GM12878 (cell line): ENCODE data around the gene SLC15A3. TPM values are rescaled to one million over a fixed set of nuclear protein-coding genes. Genes with fewer than 3 reads are reported as not detected.

ENCODE experiments used
- ATAC-seq: fragments of 200-7000 bp; cut with Tn5 transposase; 3 replicates; pipeline ENCODE4 v1.9.1; 2020; ENCODE audit warnings: mild to moderate bottlenecking, moderate library complexity
- BruUV-seq: library from RNA; stranded (reverse); fragments of 400-500 nt; replicated peaks from 2 replicates; lab custom pipeline; 2021; lab: Mats Ljungman, UMichigan
- CTCF ChIA-PET: fragments of 300-600 bp; sonication (Branson Sonifier 250); formaldehyde crosslinking; extraction: SDS; loops from one replicate; lab custom pipeline; 2021; ENCODE audit warnings: inconsistent platforms; lab: Yijun Ruan, JAX
- POLR2A ChIA-PET: fragments of 350-600 bp; formaldehyde crosslinking; extraction: SDS; loops from one replicate; lab custom pipeline; 2021; ENCODE audit warnings: inconsistent platforms; lab: Charles Lee
- RAD21 ChIA-PET: fragments of 300-600 bp; sonication (Branson Sonifier 250); formaldehyde crosslinking; loops from one replicate; lab custom pipeline; 2023; ENCODE audit warnings: antibody characterized with exemption; ENCODE audit not compliant: unreplicated experiment; lab: Charles Lee
- SMC1A ChIA-PET: fragments of 300-600 bp; sonication (Branson Sonifier 250); formaldehyde crosslinking; loops from one replicate; lab custom pipeline; 2023; ENCODE audit not compliant: unreplicated experiment, uncharacterized antibody; lab: Charles Lee
- DNase-seq: peaks from one replicate; pipeline ENCODE4 v3.0.0-alpha.2; 2011; ENCODE audit warnings: low read depth, low spot score
- FAIRE-seq: peaks from 3 replicates; lab custom pipeline; 2011; peaks lifted over from hg19 to GRCh38; lab: Jason Lieb, UNC
- H2AFZ ChIP-seq: 2 replicates; pipeline ENCODE4 v1.6.0; 2011; ENCODE audit warnings: low read depth, low read length, control low read depth; ENCODE audit not compliant: control insufficient read depth
- H3K27ac ChIP-seq: 2 replicates; pipeline ENCODE4 v1.5.1; 2011; ENCODE audit warnings: control low read depth; ENCODE audit not compliant: control insufficient read depth, insufficient read depth
- H3K27me3 ChIP-seq, 2 experiments: replicated peaks in 1 of 2; 2 replicates each; pipeline versions ENCODE4 v1.6.0 to v1.6.1; 2011; ENCODE audit warnings: low read length in 1 of 2; ENCODE audit not compliant: control insufficient read depth in 2 of 2, insufficient read depth in 2 of 2
- H3K36me3 ChIP-seq, 2 experiments: 2 replicates each; pipeline ENCODE4 v1.5.1; 2011; ENCODE audit warnings: low read length in 1 of 2; ENCODE audit not compliant: control insufficient read depth in 2 of 2, insufficient read depth in 2 of 2
- H3K4me1 ChIP-seq: 2 replicates; pipeline ENCODE4 v1.6.1; 2011; ENCODE audit warnings: mild to moderate bottlenecking, low read length, moderate library complexity, mixed read lengths; ENCODE audit not compliant: control insufficient read depth, insufficient read depth
- H3K4me2 ChIP-seq: 2 replicates; pipeline ENCODE4 v1.6.0; 2011; ENCODE audit warnings: control low read depth; ENCODE audit not compliant: control insufficient read depth, insufficient read depth
- H3K4me3 ChIP-seq: fragments of 200-600 bp; sonication (generic); 2 replicates; pipeline ENCODE4 v1.5.1; 2016
- H3K79me2 ChIP-seq: 2 replicates; pipeline ENCODE4 v1.6.0; 2011; ENCODE audit warnings: low read length; ENCODE audit not compliant: control insufficient read depth, insufficient read depth
- H3K9ac ChIP-seq: 2 replicates; pipeline ENCODE4 v1.8.0; 2011; ENCODE audit warnings: low read length, control low read depth, mixed read lengths; ENCODE audit not compliant: control insufficient read depth, insufficient read depth
- H3K9me3 ChIP-seq: replicated peaks from 3 replicates; pipeline ENCODE4 v1.5.1; 2011; ENCODE audit warnings: mild to moderate bottlenecking, low read length; ENCODE audit not compliant: control insufficient read depth, insufficient read depth
- H4K20me1 ChIP-seq: 2 replicates; pipeline ENCODE4 v1.6.0; 2011; ENCODE audit not compliant: control insufficient read depth, insufficient read depth
- BACH1 ChIP-seq: fragments of 450-650 bp; IDR thresholded peaks from 2 replicates; pipeline ENCODE4 v1.6.1; 2017; ENCODE audit warnings: mild to moderate bottlenecking, borderline replicate concordance
- CHD1 ChIP-seq: IDR thresholded peaks from 2 replicates; pipeline ENCODE4 v1.6.1; 2012; ENCODE audit warnings: low read depth, low read length, improper control_type of control experiment
- CHD4 ChIP-seq: fragments of 200-600 bp; sonication (generic); IDR thresholded peaks from 2 replicates; pipeline ENCODE4 v1.6.1; 2016; ENCODE audit warnings: mild to moderate bottlenecking
- DPF2 ChIP-seq: fragments of 450-650 bp; IDR thresholded peaks from 2 replicates; pipeline ENCODE4 v1.6.1; 2017; ENCODE audit warnings: mild to moderate bottlenecking
- IKZF2 ChIP-seq, 2 experiments: fragments of 450-650 bp; IDR thresholded peaks; 2 replicates each; pipeline ENCODE4 v1.6.1; 2017; ENCODE audit warnings: mild to moderate bottlenecking in 2 of 2, moderate library complexity in 2 of 2
- KDM1A ChIP-seq: fragments of 200-600 bp; sonication (generic); IDR thresholded peaks from 2 replicates; pipeline ENCODE4 v1.6.1; 2016; ENCODE audit warnings: borderline replicate concordance
- PAX5 ChIP-seq: IDR thresholded peaks from 2 replicates; pipeline ENCODE4 v1.6.1; 2011; ENCODE audit warnings: low read depth, low read length, borderline replicate concordance
- RAD21 ChIP-seq: IDR thresholded peaks from 2 replicates; pipeline ENCODE4 v1.6.1; 2011; ENCODE audit warnings: mild to moderate bottlenecking, low read depth, low read length, moderate library complexity; ENCODE audit not compliant: insufficient read depth
- SMAD1 ChIP-seq: fragments of 450-650 bp; IDR thresholded peaks from 2 replicates; pipeline ENCODE4 v1.6.1; 2018; ENCODE audit warnings: mild to moderate bottlenecking, low read depth; ENCODE audit not compliant: partially characterized antibody
- SREBF1 ChIP-seq: IDR thresholded peaks from 2 replicates; pipeline ENCODE4 v1.6.1; 2012; ENCODE audit warnings: mild to moderate bottlenecking, low read length
- TARDBP ChIP-seq: IDR thresholded peaks from 2 replicates; pipeline ENCODE4 v1.6.1; 2016; ENCODE audit warnings: borderline replicate concordance
- WRNIP1 ChIP-seq: IDR thresholded peaks from 2 replicates; pipeline ENCODE4 v1.6.1; 2011; ENCODE audit warnings: low read depth, low read length, improper control_type of control experiment, borderline replicate concordance
- YY1 ChIP-seq: IDR thresholded peaks from 2 replicates; pipeline ENCODE4 v1.6.1; 2011; ENCODE audit warnings: low read depth, mild to moderate bottlenecking, low read length
- WGBS: methylation state at CpG from one replicate; pipeline ENCODE4 v1.1.6; 2016; ENCODE audit warnings: low lambda C conversion rate; ENCODE audit not compliant: insufficient replicate concordance, insufficient coverage; ENCODE audit errors: missing lambda C conversion rate; 5-methylcytosine and 5-hydroxymethylcytosine counted together
- in situ Hi-C: fragments of 300-500 bp; cut with MboI; formaldehyde crosslinking; loops from 9 replicates; pipeline ENCODE4 v1.14.3; 2018; ENCODE audit warnings: mixed read lengths
- intact Hi-C: fragments of 100-400 bp; cut with micrococcal nuclease; formaldehyde crosslinking; loops from one replicate; pipeline ENCODE4 v1.14.2; 2022; ENCODE audit not compliant: unreplicated experiment
- polyA plus RNA-seq, 11 experiments: library from polyadenylated mRNA; depleted of rRNA in 4 of 11; unstranded in 6 of 11; stranded (reverse) in 5 of 11; fragments of >200 nt; fragmentation: Nextera tagmentation in 4 of 11; fragmentation: Illumina TruSeq in 1 of 11; extraction: Ambion mirVana in 4 of 11; extraction: Trizol in 1 of 11; gene quantifications; 1 replicate in 1 of 11; 2 replicates in 10 of 11; pipeline versions ENCODE4 v1.2.1 to v1.2.3, GENCODE V29; 2011 to 2016; ENCODE audit warnings: inconsistent platforms in 2 of 11, missing spikeins in 2 of 11, low read depth in 1 of 11
- total RNA-seq, 4 experiments: library from RNA; depleted of rRNA in 3 of 4; stranded (reverse); fragments of >200 nt in 3 of 4; fragmentation: Illumina TruSeq in 1 of 4; extraction: Trizol in 1 of 4; gene quantifications; 2 replicates each; pipeline versions ENCODE4 v1.2.1 to v1.2.3, GENCODE V29; 2013 to 2021
- TF ChIP-seq, protein P1 (sequence below): fragments of 450-650 bp; IDR thresholded peaks from 2 replicates; pipeline ENCODE4 v1.6.1; 2017; ENCODE audit warnings: mild to moderate bottlenecking
- TF ChIP-seq, protein P2 (sequence below): fragments of 450-650 bp; IDR thresholded peaks from 2 replicates; pipeline ENCODE4 v1.6.1; 2016; ENCODE audit warnings: mild to moderate bottlenecking
- TF ChIP-seq, protein P3 (sequence below): fragments of 450-650 bp; IDR thresholded peaks from 2 replicates; pipeline ENCODE4 v1.6.1; 2017; ENCODE audit warnings: mild to moderate bottlenecking, low read depth, inconsistent platforms; ENCODE audit not compliant: poor library complexity, severe bottlenecking
- TF ChIP-seq, protein P4 (sequence below): fragments of 450-650 bp; conservative IDR thresholded peaks from 2 replicates; pipeline ENCODE4 v1.6.1; 2017; ENCODE audit warnings: mild to moderate bottlenecking, moderate library complexity

The SLC15A3 gene
- total and polyA plus RNA-seq, 10 of the 15 experiments (the other 5 are each of a cell fraction or from before 2014, with no cell fraction given), result 17.7 to 102 (median 55.8) TPM

DNA sequence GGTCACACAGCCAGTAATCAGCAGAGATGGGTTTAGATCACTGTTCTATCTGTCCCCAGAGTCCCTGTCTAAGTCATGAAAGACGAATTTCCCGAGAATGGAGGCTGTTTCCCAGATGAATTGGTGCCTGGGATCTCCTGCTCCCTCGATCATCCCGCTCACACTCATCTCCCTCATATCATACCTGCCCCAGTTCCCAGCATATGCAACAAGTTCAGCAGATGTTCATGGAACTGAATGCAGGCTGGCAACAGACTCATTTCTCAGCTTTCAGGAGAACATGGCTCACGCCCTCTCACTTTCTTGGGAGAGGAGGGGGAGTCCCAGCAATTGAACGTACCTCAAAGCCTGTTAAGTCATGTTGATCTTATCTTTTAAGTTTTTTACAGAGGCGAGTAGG lies 41.6 kb upstream of the SLC15A3 start:
- H3K4me3 ChIP-seq, result no peak overlapping the region
- peaks cover 10% of the 10 kb centered on the region; the same call in 1 of the 2 replicates for H3K4me1 ChIP-seq
- TF ChIP-seq, protein P1, sequence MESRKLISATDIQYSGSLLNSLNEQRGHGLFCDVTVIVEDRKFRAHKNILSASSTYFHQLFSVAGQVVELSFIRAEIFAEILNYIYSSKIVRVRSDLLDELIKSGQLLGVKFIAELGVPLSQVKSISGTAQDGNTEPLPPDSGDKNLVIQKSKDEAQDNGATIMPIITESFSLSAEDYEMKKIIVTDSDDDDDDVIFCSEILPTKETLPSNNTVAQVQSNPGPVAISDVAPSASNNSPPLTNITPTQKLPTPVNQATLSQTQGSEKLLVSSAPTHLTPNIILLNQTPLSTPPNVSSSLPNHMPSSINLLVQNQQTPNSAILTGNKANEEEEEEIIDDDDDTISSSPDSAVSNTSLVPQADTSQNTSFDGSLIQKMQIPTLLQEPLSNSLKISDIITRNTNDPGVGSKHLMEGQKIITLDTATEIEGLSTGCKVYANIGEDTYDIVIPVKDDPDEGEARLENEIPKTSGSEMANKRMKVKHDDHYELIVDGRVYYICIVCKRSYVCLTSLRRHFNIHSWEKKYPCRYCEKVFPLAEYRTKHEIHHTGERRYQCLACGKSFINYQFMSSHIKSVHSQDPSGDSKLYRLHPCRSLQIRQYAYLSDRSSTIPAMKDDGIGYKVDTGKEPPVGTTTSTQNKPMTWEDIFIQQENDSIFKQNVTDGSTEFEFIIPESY, result no peak
- TF ChIP-seq IKZF2 (IDR thresholded peaks at IDR 0.05) (no peak), DPF2 (no peak), CHD4 (no peak), BACH1 (no peak), PAX5 (no peak), RAD21 (no peak), KDM1A (no peak), WRNIP1 (no peak), CHD1 (no peak), SREBF1 (no peak), YY1 (no peak), TARDBP (no peak), SMAD1 (no peak)
- TF ChIP-seq, protein P2, sequence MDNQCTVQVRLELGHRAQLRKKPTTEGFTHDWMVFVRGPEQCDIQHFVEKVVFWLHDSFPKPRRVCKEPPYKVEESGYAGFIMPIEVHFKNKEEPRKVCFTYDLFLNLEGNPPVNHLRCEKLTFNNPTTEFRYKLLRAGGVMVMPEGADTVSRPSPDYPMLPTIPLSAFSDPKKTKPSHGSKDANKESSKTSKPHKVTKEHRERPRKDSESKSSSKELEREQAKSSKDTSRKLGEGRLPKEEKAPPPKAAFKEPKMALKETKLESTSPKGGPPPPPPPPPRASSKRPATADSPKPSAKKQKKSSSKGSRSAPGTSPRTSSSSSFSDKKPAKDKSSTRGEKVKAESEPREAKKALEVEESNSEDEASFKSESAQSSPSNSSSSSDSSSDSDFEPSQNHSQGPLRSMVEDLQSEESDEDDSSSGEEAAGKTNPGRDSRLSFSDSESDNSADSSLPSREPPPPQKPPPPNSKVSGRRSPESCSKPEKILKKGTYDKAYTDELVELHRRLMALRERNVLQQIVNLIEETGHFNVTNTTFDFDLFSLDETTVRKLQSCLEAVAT, result no peak
- TF ChIP-seq, protein P3, sequence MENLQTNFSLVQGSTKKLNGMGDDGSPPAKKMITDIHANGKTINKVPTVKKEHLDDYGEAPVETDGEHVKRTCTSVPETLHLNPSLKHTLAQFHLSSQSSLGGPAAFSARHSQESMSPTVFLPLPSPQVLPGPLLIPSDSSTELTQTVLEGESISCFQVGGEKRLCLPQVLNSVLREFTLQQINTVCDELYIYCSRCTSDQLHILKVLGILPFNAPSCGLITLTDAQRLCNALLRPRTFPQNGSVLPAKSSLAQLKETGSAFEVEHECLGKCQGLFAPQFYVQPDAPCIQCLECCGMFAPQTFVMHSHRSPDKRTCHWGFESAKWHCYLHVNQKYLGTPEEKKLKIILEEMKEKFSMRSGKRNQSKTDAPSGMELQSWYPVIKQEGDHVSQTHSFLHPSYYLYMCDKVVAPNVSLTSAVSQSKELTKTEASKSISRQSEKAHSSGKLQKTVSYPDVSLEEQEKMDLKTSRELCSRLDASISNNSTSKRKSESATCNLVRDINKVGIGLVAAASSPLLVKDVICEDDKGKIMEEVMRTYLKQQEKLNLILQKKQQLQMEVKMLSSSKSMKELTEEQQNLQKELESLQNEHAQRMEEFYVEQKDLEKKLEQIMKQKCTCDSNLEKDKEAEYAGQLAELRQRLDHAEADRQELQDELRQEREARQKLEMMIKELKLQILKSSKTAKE, result no peak
- TF ChIP-seq, protein P4, sequence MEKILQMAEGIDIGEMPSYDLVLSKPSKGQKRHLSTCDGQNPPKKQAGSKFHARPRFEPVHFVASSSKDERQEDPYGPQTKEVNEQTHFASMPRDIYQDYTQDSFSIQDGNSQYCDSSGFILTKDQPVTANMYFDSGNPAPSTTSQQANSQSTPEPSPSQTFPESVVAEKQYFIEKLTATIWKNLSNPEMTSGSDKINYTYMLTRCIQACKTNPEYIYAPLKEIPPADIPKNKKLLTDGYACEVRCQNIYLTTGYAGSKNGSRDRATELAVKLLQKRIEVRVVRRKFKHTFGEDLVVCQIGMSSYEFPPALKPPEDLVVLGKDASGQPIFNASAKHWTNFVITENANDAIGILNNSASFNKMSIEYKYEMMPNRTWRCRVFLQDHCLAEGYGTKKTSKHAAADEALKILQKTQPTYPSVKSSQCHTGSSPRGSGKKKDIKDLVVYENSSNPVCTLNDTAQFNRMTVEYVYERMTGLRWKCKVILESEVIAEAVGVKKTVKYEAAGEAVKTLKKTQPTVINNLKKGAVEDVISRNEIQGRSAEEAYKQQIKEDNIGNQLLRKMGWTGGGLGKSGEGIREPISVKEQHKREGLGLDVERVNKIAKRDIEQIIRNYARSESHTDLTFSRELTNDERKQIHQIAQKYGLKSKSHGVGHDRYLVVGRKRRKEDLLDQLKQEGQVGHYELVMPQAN, result no peak
- no peaks in the 10 kb centered on the region for H3K79me2 ChIP-seq
- in situ Hi-C loops (no loop called here), intact Hi-C loops (no loop called here)
- 52% methylated on average over 7 of the region's 7 CpGs for whole genome bisulfite sequencing
- no peaks in the 10 kb centered on the region for H3K9me3 ChIP-seq
- H3K9ac ChIP-seq, result no peak overlapping the region
- DNase-seq, result no peak
- FAIRE-seq, result no peak
- H3K27me3 ChIP-seq, result no peaks in the 10 kb centered on the region; a peak in 1 of 4 replicates
- no peaks in the 10 kb centered on the region for H3K36me3 ChIP-seq
- BruUV-seq, result no TSS peak
- POLR2A ChIA-PET, result no interaction called here
- RAD21 ChIA-PET, result no interaction called here
- H3K4me2 ChIP-seq, result no peak overlapping the region
- CTCF ChIA-PET, result interaction anchor here (0.6 kb wide), 1 partner anchor 217 kb away, joined by 3 read pairs; no protein-coding TSS in a partner anchor
- no peak for ATAC-seq
- no peak overlapping the region for H2AFZ ChIP-seq
- H4K20me1 ChIP-seq, result no peaks in the 10 kb centered on the region
- H3K27ac ChIP-seq, result no peak overlapping the region
- SMC1A ChIA-PET, result interaction anchor here (0.8 to 1.0 kb wide), 2 partner anchors 23 to 82 kb away, joined by 3 to 4 read pairs; no protein-coding TSS in a partner anchor
